ENCODE data around the gene KCNC4. TPM values are rescaled to one million over a fixed set of nuclear protein-coding genes. Genes with fewer than 3 reads are reported as not detected.

KCNC4 gene
- total and polyA plus RNA-seq, 2 of the 13 experiments (the other 11 are each of a cell fraction or from before 2014, with no cell fraction given) = 0.24 to 0.66 TPM

- Histone ChIP-seq H3K4me3 (replicated peaks in 1 of 3; ENCODE audit: insufficient read depth in 1 of 3, low read depth in 2 of 3, low read length in 3 of 3) (no peak overlapping the region), H3K79me2 (ENCODE audit: insufficient read depth, low read length) (no peaks in the 10 kb centered on the region), H2AFZ (ENCODE audit: low read length) (no peak overlapping the region), H3K4me2 (ENCODE audit: low read depth, low read length) (no peak overlapping the region), H3K27ac (ENCODE audit: extremely low read length, insufficient read depth, low read length) (no peak overlapping the region), H3K4me1 (ENCODE audit: insufficient read depth, low read length) (peaks cover under 1% of the 10 kb centered on the region), H3K9ac (ENCODE audit: insufficient read depth, low read depth, low read length) (no peak overlapping the region), H4K20me1 (ENCODE audit: insufficient read depth, low read length) (no peaks in the 10 kb centered on the region), H3K27me3 (ENCODE audit: control insufficient read depth in 1 of 2, insufficient read depth in 2 of 2, low read length in 2 of 2) (peaks cover 2 to 33% of the 10 kb centered on the region in 2 experiments; a peak in 3 of 5 replicates), H3K36me3 (replicated peaks in 1 of 2; ENCODE audit: control insufficient read depth in 1 of 2, insufficient read depth in 2 of 2, low read length in 2 of 2) (no peaks in the 10 kb centered on the region), H3K9me3 (ENCODE audit: low read length) (no peaks in the 10 kb centered on the region)
- no TSS peak for BruUV-seq (replicated peaks)
- CTCF ChIA-PET (ENCODE audit: low intra/inter-chr PET ratio, low total read pairs) = no interaction called here
- intact Hi-C loops (cut with micrococcal nuclease; ENCODE audit: unreplicated experiment) (no loop called here), in situ Hi-C loops (cut with HindIII; ENCODE audit: extremely low pct_ligation_motif_present, low pct_unique_long_range_greater_than_20kb) (no loop called here)
- WGBS (ENCODE audit: low lambda C conversion rate) = 37% methylated on average over 13 of the region's 16 CpGs
- ATAC-seq (no peak), FAIRE-seq (no peak), DNase-seq (ENCODE audit: low spot score) (peak; percentile 19)
- POLR2A ChIA-PET = no interaction called here
- no peak for TF ChIP-seq ZNF264 (CRISPR knock-in tag; IDR thresholded peaks at IDR 0.05)
- TF ChIP-seq TERF1 (CRISPR knock-in tag; IDR thresholded peaks at IDR 0.05) = no peak
- TF ChIP-seq HBP1 (CRISPR knock-in tag; IDR thresholded peaks at IDR 0.05; ENCODE audit: low read depth) = no peak
- TF ChIP-seq TBX2 (CRISPR knock-in tag; IDR thresholded peaks at IDR 0.05; ENCODE audit: borderline replicate concordance) = no peak
- TF ChIP-seq ZZZ3 (CRISPR knock-in tag; IDR thresholded peaks at IDR 0.05; ENCODE audit: borderline replicate concordance) = no peak
- TF ChIP-seq ZNF430 (CRISPR knock-in tag; IDR thresholded peaks at IDR 0.05) = no peak
- TF ChIP-seq PCBP2 (optimal IDR thresholded peaks at IDR 0.05; ENCODE audit: low read depth, low read length, poor library complexity, severe bottlenecking) = no peak
- TF ChIP-seq REXO4 (CRISPR knock-in tag; IDR thresholded peaks at IDR 0.05; ENCODE audit: borderline replicate concordance) = no peak
- no peak for TF ChIP-seq ARNT2 (CRISPR knock-in tag; IDR thresholded peaks at IDR 0.05; ENCODE audit: low read depth)
- no peak for TF ChIP-seq FOSL1 (CRISPR knock-in tag; IDR thresholded peaks at IDR 0.05; ENCODE audit: borderline replicate concordance)
- no peak for TF ChIP-seq DR1 (CRISPR knock-in tag; IDR thresholded peaks at IDR 0.05)
- no peak for TF ChIP-seq SMYD3 (CRISPR knock-in tag; IDR thresholded peaks at IDR 0.05)
- no peak for TF ChIP-seq GPBP1L1 (CRISPR knock-in tag; IDR thresholded peaks at IDR 0.05)
- TF ChIP-seq NR3C1 (CRISPR knock-in tag; IDR thresholded peaks at IDR 0.05) = no peak
- TF ChIP-seq NFE2L2 (IDR thresholded peaks at IDR 0.05; ENCODE audit: low read length) = no peak
- no peak for TF ChIP-seq ZNF329 (CRISPR knock-in tag; IDR thresholded peaks at IDR 0.05; ENCODE audit: low read depth)
Observed at GRCh38 chr1:110214454-110215404, 4.6 kb downstream of the KCNC4 start.
